ENCODE measurements around the gene SDHB.

Gene SDHB

GRCh38 chr1:16993521-16994038, 60.3 kb downstream of the SDHB start:
- Histone ChIP-seq H3K27me3 (no peaks in the 10 kb centered on the region), H3K4me3 (no peak overlapping the region), H3K9ac (no peak overlapping the region), H3K9me3 (no peaks in the 10 kb centered on the region), H3K27ac (no peak overlapping the region), H3K36me3 (peaks cover 54% of the 10 kb centered on the region), H3K4me2 (peak overlapping the region; percentile 36), H4K20me1 (no peaks in the 10 kb centered on the region; the same call in 1 of the 2 replicates), H3K4me1 (peaks cover 21% of the 10 kb centered on the region)
- no peak for TF ChIP-seq Cebpa-rat (IDR thresholded peaks at IDR 0.05)

GRCh38 chr1:16992675-16993074, 61.2 kb downstream of the SDHB start:
- Histone ChIP-seq H3K36me3 (peaks cover 56% of the 10 kb centered on the region), H3K27me3 (no peaks in the 10 kb centered on the region), H3K27ac (no peak overlapping the region), H3K9ac (no peak overlapping the region), H4K20me1 (no peaks in the 10 kb centered on the region; the same call in 1 of the 2 replicates), H3K4me2 (peak overlapping the region; percentile 36), H3K9me3 (no peaks in the 10 kb centered on the region), H3K4me1 (peaks cover 21% of the 10 kb centered on the region), H3K4me3 (no peak overlapping the region)
- TF ChIP-seq Cebpa-rat (IDR thresholded peaks at IDR 0.05), result no peak

DNA sequence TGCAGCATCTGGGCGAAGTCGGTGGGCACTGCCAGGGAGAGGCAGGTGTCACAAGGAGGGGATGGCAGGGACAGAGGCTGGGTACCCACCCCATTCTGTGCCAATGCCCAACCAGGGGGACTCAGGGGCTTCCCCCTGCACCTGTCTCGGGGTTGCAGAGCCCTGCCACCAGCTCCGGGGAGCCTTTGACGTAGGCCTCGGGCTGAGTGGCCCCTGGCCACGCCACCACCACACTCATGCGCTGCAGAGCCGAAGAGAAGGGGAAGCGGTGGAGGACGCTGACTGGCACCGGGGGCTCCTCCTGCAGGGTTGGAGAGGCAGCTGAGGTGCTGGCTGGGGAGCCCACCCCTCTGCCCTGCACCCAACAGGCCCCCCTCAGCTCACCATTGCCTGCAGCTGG, 61.7 kb downstream of the SDHB start:
- no peak for TF ChIP-seq Cebpa-rat (IDR thresholded peaks at IDR 0.05)
- Histone ChIP-seq H3K27me3 (no peaks in the 10 kb centered on the region), H4K20me1 (no peaks in the 10 kb centered on the region; the same call in 1 of the 2 replicates), H3K4me1 (peaks cover 21% of the 10 kb centered on the region), H3K9ac (no peak overlapping the region), H3K4me3 (no peak overlapping the region), H3K27ac (no peak overlapping the region), H3K36me3 (peaks cover 61% of the 10 kb centered on the region), H3K9me3 (no peaks in the 10 kb centered on the region), H3K4me2 (no peak overlapping the region)

- no peaks in the 10 kb centered on the region for H3K9me3 ChIP-seq
- TF ChIP-seq Cebpa-rat (IDR thresholded peaks at IDR 0.05), result no peak
- H3K36me3 ChIP-seq, result peaks cover 61% of the 10 kb centered on the region
- no peak overlapping the region for H3K4me3 ChIP-seq
- no peaks in the 10 kb centered on the region; the same call in 1 of the 2 replicates for H4K20me1 ChIP-seq
- no peak overlapping the region for H3K9ac ChIP-seq
- no peak overlapping the region for H3K4me2 ChIP-seq
- no peak overlapping the region for H3K27ac ChIP-seq
- H3K4me1 ChIP-seq, result peaks cover 21% of the 10 kb centered on the region
- no peaks in the 10 kb centered on the region for H3K27me3 ChIP-seq
These were observed 62.3 kb downstream of the SDHB start for GRCh38 chr1:16991571-16991970.

DNA sequence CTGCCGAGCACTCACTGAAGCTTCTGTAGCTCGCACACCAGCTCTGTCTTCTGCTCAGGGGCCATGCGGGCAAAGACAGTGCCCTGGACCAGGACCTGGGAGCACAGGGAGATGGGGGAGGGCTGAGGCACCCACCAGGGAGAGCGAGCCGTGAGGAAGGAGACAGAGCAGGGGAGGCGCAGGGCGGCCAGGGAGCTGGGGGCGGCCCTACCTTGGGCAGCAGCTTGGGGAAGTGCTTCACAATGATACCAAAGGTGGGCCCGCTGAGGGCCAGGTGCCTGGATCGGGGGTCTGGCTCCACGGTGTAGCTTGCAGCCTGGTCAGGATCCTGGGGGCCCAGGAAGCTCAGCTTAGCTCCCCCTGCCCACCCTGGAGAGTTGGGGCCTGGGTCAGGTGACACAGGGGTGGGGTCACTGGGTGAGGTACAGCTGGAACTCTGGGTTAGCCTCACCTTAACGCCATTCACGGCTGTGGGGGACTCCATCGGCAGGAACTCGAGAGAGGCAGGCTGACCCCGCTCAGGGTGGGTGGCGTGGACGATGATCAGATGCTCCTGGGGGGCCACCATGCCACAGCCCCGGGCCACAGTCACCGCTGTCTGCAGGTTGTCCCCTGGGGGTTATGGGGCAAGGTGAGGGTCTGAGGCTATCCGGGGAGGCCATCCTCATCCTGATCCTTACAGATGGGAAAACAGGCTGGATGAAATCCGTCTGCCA, 64.0 kb downstream of the SDHB start:
- Histone ChIP-seq H3K4me2 (no peak overlapping the region), H3K36me3 (peaks cover 55% of the 10 kb centered on the region), H3K27ac (no peak overlapping the region), H3K4me1 (peaks cover 35% of the 10 kb centered on the region), H3K27me3 (no peaks in the 10 kb centered on the region), H3K9ac (no peak overlapping the region), H3K4me3 (no peak overlapping the region), H4K20me1 (no peaks in the 10 kb centered on the region; the same call in 1 of the 2 replicates), H3K9me3 (no peaks in the 10 kb centered on the region)
- TF ChIP-seq Cebpa-rat (IDR thresholded peaks at IDR 0.05), result no peak

- TF ChIP-seq Cebpa-rat (IDR thresholded peaks at IDR 0.05), result no peak
These were observed 65.6 kb downstream of the SDHB start for GRCh38 chr1:16988210-16988609.

GRCh38 chr1:16986962-16987361, 66.9 kb downstream of the SDHB start:
- H3K4me3 ChIP-seq, result no peak overlapping the region
- no peak overlapping the region for H3K4me2 ChIP-seq
- TF ChIP-seq Cebpa-rat (IDR thresholded peaks at IDR 0.05), result no peak
- peaks cover 18% of the 10 kb centered on the region for H3K4me1 ChIP-seq
- no peak overlapping the region for H3K27ac ChIP-seq
- H3K9me3 ChIP-seq, result no peaks in the 10 kb centered on the region
- H3K27me3 ChIP-seq, result 0 out of 2 replicates have a peak, but pooled peaks cover 1% of the 10 kb centered on the region
- peaks cover 49% of the 10 kb centered on the region for H3K36me3 ChIP-seq
- H3K9ac ChIP-seq, result no peak overlapping the region
- H4K20me1 ChIP-seq, result no peaks in the 10 kb centered on the region; the same call in 1 of the 2 replicates

More at GRCh38 chr1:16988210-16988609, 65.6 kb downstream of the SDHB start:
- Histone ChIP-seq H3K4me2 (no peak overlapping the region), H3K4me3 (no peak overlapping the region), H3K27me3 (no peaks in the 10 kb centered on the region), H3K4me1 (peaks cover 29% of the 10 kb centered on the region), H4K20me1 (no peaks in the 10 kb centered on the region; the same call in 1 of the 2 replicates), H3K27ac (no peak overlapping the region), H3K9me3 (no peaks in the 10 kb centered on the region), H3K36me3 (peaks cover 53% of the 10 kb centered on the region), H3K9ac (no peak overlapping the region)

DNA sequence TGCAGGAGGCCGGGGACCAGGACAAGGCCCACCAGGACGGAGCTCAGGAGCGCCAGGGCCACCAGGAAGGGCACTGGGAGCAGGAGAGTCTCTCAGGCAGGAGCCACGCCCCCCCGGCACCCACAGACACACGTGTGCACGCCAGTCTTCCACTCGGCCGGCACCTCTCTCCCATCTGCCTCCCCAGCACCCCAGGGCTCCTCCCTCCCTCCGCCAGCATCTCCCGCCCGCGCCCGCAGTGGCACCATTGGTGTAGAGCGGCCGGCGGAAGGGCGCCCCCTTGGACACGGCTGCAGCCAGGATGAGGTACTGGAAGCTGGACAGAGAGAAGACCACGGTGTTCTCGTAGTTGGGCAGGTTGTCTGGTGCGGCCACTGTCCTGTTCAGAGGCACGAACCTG, 67.3 kb downstream of the SDHB start:
- no peak overlapping the region for H3K4me3 ChIP-seq
- H3K9me3 ChIP-seq, result no peaks in the 10 kb centered on the region
- H3K27ac ChIP-seq, result no peak overlapping the region
- no peak for TF ChIP-seq Cebpa-rat (IDR thresholded peaks at IDR 0.05)
- no peak overlapping the region for H3K9ac ChIP-seq
- H3K4me1 ChIP-seq, result peaks cover 18% of the 10 kb centered on the region
- H4K20me1 ChIP-seq, result no peaks in the 10 kb centered on the region
- no peak overlapping the region for H3K4me2 ChIP-seq
- peaks cover 45% of the 10 kb centered on the region for H3K36me3 ChIP-seq
- H3K27me3 ChIP-seq, result peaks cover 5% of the 10 kb centered on the region; the same call in 1 of the 2 replicates

DNA sequence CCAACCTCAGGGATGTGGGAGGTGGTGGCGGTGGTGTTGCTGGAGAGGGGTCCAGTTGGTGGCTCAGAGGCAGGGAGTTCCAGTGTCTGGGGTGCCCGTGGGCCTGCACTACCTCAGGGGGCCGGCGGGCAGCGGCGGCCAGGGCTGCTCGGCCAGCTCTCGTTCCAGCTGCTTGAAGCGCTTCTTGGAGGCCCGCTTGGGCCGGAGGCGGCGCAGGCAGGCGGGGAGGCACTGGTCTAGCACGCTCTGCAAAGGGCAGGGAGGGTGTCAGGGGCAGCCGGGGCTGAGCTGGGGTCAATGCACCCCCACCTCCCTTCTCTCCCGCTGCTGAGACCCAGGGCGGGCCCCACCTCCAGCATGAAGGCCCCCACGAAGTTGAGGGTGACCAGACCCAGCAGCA, 67.7 kb downstream of the SDHB start:
- Histone ChIP-seq H3K9ac (no peak overlapping the region), H3K27ac (no peak overlapping the region), H3K36me3 (peaks cover 44% of the 10 kb centered on the region), H3K9me3 (no peaks in the 10 kb centered on the region), H4K20me1 (no peaks in the 10 kb centered on the region), H3K4me1 (peaks cover 18% of the 10 kb centered on the region), H3K27me3 (peaks cover 10% of the 10 kb centered on the region), H3K4me3 (no peak overlapping the region), H3K4me2 (peak overlapping the region; percentile 39)
- TF ChIP-seq Cebpa-rat (IDR thresholded peaks at IDR 0.05), result no peak

DNA sequence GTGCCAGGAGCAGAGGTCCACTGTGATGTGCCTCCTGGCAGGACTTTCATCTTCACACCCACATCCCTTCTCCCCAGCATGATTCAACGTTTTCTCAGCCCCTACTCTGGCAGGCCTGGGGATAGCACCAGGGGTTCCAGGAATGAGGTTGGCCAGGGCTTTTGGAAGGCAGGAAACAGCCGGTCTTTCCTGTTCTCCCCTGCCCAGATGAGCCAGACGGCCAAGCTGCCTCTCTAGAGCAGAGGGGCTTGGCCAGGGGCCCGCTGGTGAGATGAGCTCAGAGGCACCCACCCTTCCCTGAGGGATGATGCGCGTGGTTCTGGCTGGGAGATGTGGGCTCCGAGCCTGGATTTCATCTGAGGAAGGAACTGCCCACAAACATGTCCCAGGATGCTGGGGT, 69.1 kb downstream of the SDHB start:
- Histone ChIP-seq H3K4me3 (no peak overlapping the region), H3K4me1 (peaks cover 19% of the 10 kb centered on the region), H4K20me1 (no peaks in the 10 kb centered on the region), H3K9ac (no peak overlapping the region), H3K9me3 (no peaks in the 10 kb centered on the region), H3K4me2 (no peak overlapping the region), H3K27me3 (peaks cover 19% of the 10 kb centered on the region), H3K36me3 (peaks cover 38% of the 10 kb centered on the region), H3K27ac (no peak overlapping the region)
- no peak for TF ChIP-seq Cebpa-rat (IDR thresholded peaks at IDR 0.05)

All from BLaER1 (cell line).